Astrocyte of the spinal cord (primary cell): ENCODE measurements around the gene PSEN1.

Experiments used
- DNase-seq: peaks from one replicate; pipeline ENCODE4 v3.0.0; 2011; ENCODE audit warnings: low read depth, low spot score
- H3K4me3 ChIP-seq: 2 replicates; pipeline ENCODE4 v1.5.1; 2011; ENCODE audit warnings: low read depth, mild to moderate bottlenecking, low read length, moderate library complexity
- CTCF ChIP-seq: IDR thresholded peaks from 2 replicates; pipeline ENCODE4 v1.5.1; 2012; ENCODE audit warnings: low read depth, mild to moderate bottlenecking, low read length, inconsistent platforms
- in situ Hi-C: cut with HindIII; loops from 2 replicates; pipeline ENCODE4 v1.10.0; 2017; ENCODE audit warnings: low sequenced_read_pairs

The PSEN1 gene

GRCh38 chr14:73272393-73272792 is 136.1 kb downstream of the PSEN1 start:
- in situ Hi-C loops, result no loop called here
- no peak overlapping the region for H3K4me3 ChIP-seq
- DNase-seq, result no peak
- no peak for TF ChIP-seq CTCF
